HEK293 (cell line): ENCODE measurements around the gene ABCA2.

ENCODE experiments used
- CTCF ChIA-PET: fragments of 350-600 bp; formaldehyde crosslinking; extraction: SDS; loops from one replicate; lab custom pipeline; 2021; ENCODE audit warnings: antibody characterized with exemption; lab: Yijun Ruan, JAX
- POLR2A ChIA-PET: fragments of 300-600 bp; formaldehyde crosslinking; extraction: SDS; loops from one replicate; lab custom pipeline; 2020; ENCODE audit warnings: antibody characterized with exemption, inconsistent platforms; lab: Yijun Ruan, JAX
- H3K27ac ChIP-seq: fragments of 200-500 bp; sonication (Bioruptor generic); 2 replicates; pipeline ENCODE4 v1.5.1; 2014; ENCODE audit warnings: low read depth, low read length, control low read depth, inconsistent platforms; ENCODE audit errors: extremely low read depth
- H3K36me3 ChIP-seq, 2 experiments: fragments of 200-500 bp in 1 of 2; sonication (Bioruptor generic) in 1 of 2; 1 replicate in 1 of 2; 2 replicates in 1 of 2; pipeline ENCODE4 v1.5.1; 2014 to 2017; ENCODE audit warnings: inconsistent platforms in 2 of 2, low read length in 2 of 2; ENCODE audit not compliant: control insufficient read depth in 2 of 2, insufficient read depth in 1 of 2
- H3K4me1 ChIP-seq: fragments of 200-500 bp; sonication (Bioruptor generic); 2 replicates; pipeline ENCODE4 v1.5.1; 2014; ENCODE audit warnings: mild to moderate bottlenecking, low read length, inconsistent platforms; ENCODE audit not compliant: control insufficient read depth, insufficient read depth
- H3K4me3 ChIP-seq: 2 replicates; pipeline ENCODE4 v1.5.1; 2011; ENCODE audit warnings: low read depth, mild to moderate bottlenecking, control low read depth, low read length, moderate library complexity
- H3K9me3 ChIP-seq: fragments of 200-500 bp; sonication (Bioruptor generic); 2 replicates; pipeline ENCODE4 v1.5.1; 2014; ENCODE audit warnings: low read depth, low read length, inconsistent platforms; ENCODE audit not compliant: control insufficient read depth, insufficient read depth
- AEBP2 ChIP-seq: fragments of 450-650 bp; formaldehyde crosslinking; IDR thresholded peaks from 2 replicates; pipeline ENCODE4 v1.5.1; 2016; ENCODE audit warnings: missing biosample characterization, missing genetic modification characterization, borderline replicate concordance
- BCL6B ChIP-seq: fragments of 450-650 bp; formaldehyde crosslinking; IDR thresholded peaks from 2 replicates; pipeline ENCODE4 v1.5.1; 2017; ENCODE audit warnings: missing biosample characterization, missing genetic modification characterization
- GLIS1 ChIP-seq: fragments of 450-650 bp; formaldehyde crosslinking; IDR thresholded peaks from 2 replicates; pipeline ENCODE4 v1.5.1; 2016; ENCODE audit warnings: missing biosample characterization, missing genetic modification characterization
- HIC1 ChIP-seq: fragments of 450-650 bp; formaldehyde crosslinking; IDR thresholded peaks from 2 replicates; pipeline ENCODE4 v1.5.1; 2016; ENCODE audit warnings: missing biosample characterization, missing genetic modification characterization
- KLF1 ChIP-seq: fragments of 450-650 bp; formaldehyde crosslinking; IDR thresholded peaks from 2 replicates; pipeline ENCODE4 v1.5.1; 2016; ENCODE audit warnings: missing biosample characterization, missing genetic modification characterization
- TRIM28 ChIP-seq: IDR thresholded peaks from 2 replicates; pipeline ENCODE4 v1.6.1; 2011; ENCODE audit warnings: low read length, control low read depth, borderline replicate concordance
- ZBTB44 ChIP-seq: fragments of 450-650 bp; IDR thresholded peaks from 2 replicates; pipeline ENCODE4 v1.5.1; 2018; ENCODE audit warnings: missing biosample characterization, mild to moderate bottlenecking, missing genetic modification characterization
- ZBTB7A ChIP-seq: fragments of 450-650 bp; formaldehyde crosslinking; IDR thresholded peaks from 2 replicates; pipeline ENCODE4 v1.5.1; 2016; ENCODE audit warnings: low read depth, missing biosample characterization, missing genetic modification characterization
- ZFHX2 ChIP-seq: fragments of 450-650 bp; formaldehyde crosslinking; conservative IDR thresholded peaks from 2 replicates; pipeline ENCODE4 v1.5.1; 2016; ENCODE audit warnings: missing biosample characterization, missing genetic modification characterization
- ZNF112 ChIP-seq: fragments of 450-650 bp; formaldehyde crosslinking; IDR thresholded peaks from 2 replicates; pipeline ENCODE4 v1.5.0; 2017; ENCODE audit warnings: missing biosample characterization, missing genetic modification characterization
- ZNF560 ChIP-seq: fragments of 450-650 bp; formaldehyde crosslinking; IDR thresholded peaks from 2 replicates; pipeline ENCODE4 v1.5.1; 2017; ENCODE audit warnings: missing biosample characterization, missing genetic modification characterization, borderline replicate concordance
- ZNF600 ChIP-seq: fragments of 450-650 bp; formaldehyde crosslinking; IDR thresholded peaks from 2 replicates; pipeline ENCODE4 v1.5.1; 2016; ENCODE audit warnings: missing biosample characterization, missing genetic modification characterization
- ZNF621 ChIP-seq: fragments of 450-650 bp; formaldehyde crosslinking; IDR thresholded peaks from 2 replicates; pipeline ENCODE4 v1.5.1; 2017; ENCODE audit warnings: missing biosample characterization, missing genetic modification characterization
- ZNF792 ChIP-seq: fragments of 450-650 bp; formaldehyde crosslinking; IDR thresholded peaks from 2 replicates; pipeline ENCODE4 v1.5.1; 2016; ENCODE audit warnings: missing biosample characterization, missing genetic modification characterization

Gene ABCA2

GRCh38 chr9:137066096-137066861 lies 38.2 kb upstream of the ABCA2 start:
- no peaks in the 10 kb centered on the region for H3K9me3 ChIP-seq
- peaks cover 10% of the 10 kb centered on the region; the same call in 1 of the 2 replicates for H3K4me1 ChIP-seq
- TF ChIP-seq HIC1 (tag by site-specific recombination) = peak; percentile 54
- TF ChIP-seq KLF1 (tag by site-specific recombination) = peak; percentile 23; the same call in 1 of the 2 replicates
- no peak for TF ChIP-seq TRIM28
- POLR2A ChIA-PET = interaction anchor here (9.1 kb wide), 1 partner anchor 17 kb away, joined by 137 read pairs; the partner anchor contains the start of gene MAN1B1
- H3K27ac ChIP-seq = no peak overlapping the region
- peaks cover 0 to 17% of the 10 kb centered on the region in 2 experiments; a peak in 1 of 3 replicates for H3K36me3 ChIP-seq
- no peak overlapping the region for H3K4me3 ChIP-seq
- CTCF ChIA-PET = interaction anchor here (0.6 to 11.3 kb wide), 18 partner anchors 10 to 316 kb away, joined by 3 to 237 read pairs (median 6); partner anchors contain the start of genes ABCA2, CYSRT1, ENTPD2 and MAN1B1

- POLR2A ChIA-PET = interaction anchor here (9.1 kb wide), 1 partner anchor 18 kb away, joined by 137 read pairs; the partner anchor contains the start of gene MAN1B1
- CTCF ChIA-PET = interaction anchor here (0.6 to 11.3 kb wide), 11 partner anchors 9 to 277 kb away, joined by 3 to 237 read pairs (median 11); partner anchors contain the start of genes ABCA2, ENTPD2, MAN1B1 and NPDC1
- no peaks in the 10 kb centered on the region for H3K9me3 ChIP-seq
- peaks cover 6% of the 10 kb centered on the region; the same call in 1 of the 2 replicates for H3K4me1 ChIP-seq
- peaks cover 0 to 17% of the 10 kb centered on the region in 2 experiments; a peak in 1 of 3 replicates for H3K36me3 ChIP-seq
- H3K27ac ChIP-seq = no peak overlapping the region
- peak; percentile 56 for TF ChIP-seq ZFHX2 (tag by site-specific recombination)
- no peak for TF ChIP-seq BCL6B
- TF ChIP-seq ZNF792 (tag by site-specific recombination) = no peak
- TF ChIP-seq ZNF600 (tag by site-specific recombination) = peak; percentile 55
- TF ChIP-seq GLIS1 (tag by site-specific recombination) = no peak
- TF ChIP-seq ZBTB7A (tag by site-specific recombination) = peak; percentile 20; the same call in 1 of the 2 replicates
- no peak for TF ChIP-seq ZNF621 (tag by site-specific recombination)
- no peak for TF ChIP-seq AEBP2
- no peak for TF ChIP-seq ZNF560 (tag by site-specific recombination)
- TF ChIP-seq ZNF112 (tag by site-specific recombination) = no peak
- 0 out of 2 replicates have a peak, but pooled peaks have one; percentile 37 for TF ChIP-seq ZBTB44 (tag by site-specific recombination)
- H3K4me3 ChIP-seq = no peak overlapping the region
Measured at GRCh38 chr9:137065336-137065967, 37.4 kb upstream of the ABCA2 start.
